Parathyroid adenoma (tissue), 2 donors: Measurements from ENCODE around the gene GNAI3.

Source experiments
- H2AFZ ChIP-seq: fragments of 300-600 bp; sonication (generic); one replicate; pipeline ENCODE4 v1.7.0; 2017; ENCODE audit warnings: antibody characterized with exemption, mild to moderate bottlenecking
- H3K27ac ChIP-seq: fragments of 300-600 bp; sonication (generic); one replicate; pipeline ENCODE4 v1.7.0; 2017
- H3K27me3 ChIP-seq: fragments of 300-600 bp; sonication (generic); one replicate; pipeline ENCODE4 v1.7.0; 2017; ENCODE audit warnings: low read length; ENCODE audit not compliant: control insufficient read depth, insufficient read depth
- H3K36me3 ChIP-seq: fragments of 300-600 bp; sonication (generic); one replicate; pipeline ENCODE4 v1.7.0; 2017; ENCODE audit warnings: low read length; ENCODE audit not compliant: control insufficient read depth, insufficient read depth
- H3K4me1 ChIP-seq: fragments of 300-600 bp; sonication (generic); one replicate; pipeline ENCODE4 v1.7.0; 2017; ENCODE audit warnings: control low read depth
- H3K4me2 ChIP-seq: fragments of 300-600 bp; sonication (generic); one replicate; pipeline ENCODE4 v1.7.0; 2017; ENCODE audit warnings: low read length
- H3K4me3 ChIP-seq: fragments of 300-600 bp; sonication (generic); one replicate; pipeline ENCODE4 v1.7.0; 2017; ENCODE audit warnings: low read depth, low read length
- H3K79me2 ChIP-seq: fragments of 300-600 bp; sonication (generic); one replicate; pipeline ENCODE4 v1.7.0; 2017; ENCODE audit warnings: control low read depth
- H3K9ac ChIP-seq: fragments of 300-600 bp; sonication (generic); one replicate; pipeline ENCODE4 v1.7.0; 2017; ENCODE audit warnings: mild to moderate bottlenecking
- H3K9me3 ChIP-seq: fragments of 300-600 bp; sonication (generic); one replicate; pipeline ENCODE4 v1.7.0; 2017; ENCODE audit warnings: low read length; ENCODE audit not compliant: control insufficient read depth
- TF ChIP-seq, protein P1 (sequence below): fragments of 300-600 bp; sonication (generic); IDR thresholded peaks from one replicate; pipeline ENCODE4 v1.7.0; 2017; ENCODE audit warnings: antibody characterized with exemption, mild to moderate bottlenecking
- donor health status: primary hyperparathyroidism.

Gene GNAI3

DNA sequence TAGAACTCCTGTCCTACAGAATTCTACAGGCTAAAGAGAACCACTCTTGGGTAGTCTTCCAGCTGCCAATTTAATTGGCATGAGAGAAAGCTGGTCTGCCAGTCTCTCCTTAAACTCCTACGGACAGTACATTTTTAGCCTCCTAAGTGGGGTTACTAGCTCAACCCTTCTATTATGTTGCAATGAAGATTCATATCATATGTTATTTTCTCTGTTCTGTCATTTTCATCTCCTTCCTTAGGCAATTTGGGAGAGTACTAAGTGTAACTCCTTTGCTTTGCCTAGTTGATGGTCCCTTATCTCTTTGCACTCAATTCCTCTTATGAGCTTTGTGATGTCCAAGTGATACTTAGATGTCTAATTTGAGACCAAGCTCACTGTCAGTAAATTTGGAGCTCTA lies 57.0 kb downstream of the GNAI3 start:
- Histone ChIP-seq H3K36me3 (no peaks in the 10 kb centered on the region), H3K4me2 (no peak overlapping the region), H3K9ac (no peak overlapping the region), H3K9me3 (no peaks in the 10 kb centered on the region), H3K27ac (no peak overlapping the region), H3K79me2 (no peaks in the 10 kb centered on the region), H3K27me3 (no peaks in the 10 kb centered on the region), H3K4me1 (no peaks in the 10 kb centered on the region), H2AFZ (no peak overlapping the region), H3K4me3 (no peak overlapping the region)
- TF ChIP-seq, protein P1, sequence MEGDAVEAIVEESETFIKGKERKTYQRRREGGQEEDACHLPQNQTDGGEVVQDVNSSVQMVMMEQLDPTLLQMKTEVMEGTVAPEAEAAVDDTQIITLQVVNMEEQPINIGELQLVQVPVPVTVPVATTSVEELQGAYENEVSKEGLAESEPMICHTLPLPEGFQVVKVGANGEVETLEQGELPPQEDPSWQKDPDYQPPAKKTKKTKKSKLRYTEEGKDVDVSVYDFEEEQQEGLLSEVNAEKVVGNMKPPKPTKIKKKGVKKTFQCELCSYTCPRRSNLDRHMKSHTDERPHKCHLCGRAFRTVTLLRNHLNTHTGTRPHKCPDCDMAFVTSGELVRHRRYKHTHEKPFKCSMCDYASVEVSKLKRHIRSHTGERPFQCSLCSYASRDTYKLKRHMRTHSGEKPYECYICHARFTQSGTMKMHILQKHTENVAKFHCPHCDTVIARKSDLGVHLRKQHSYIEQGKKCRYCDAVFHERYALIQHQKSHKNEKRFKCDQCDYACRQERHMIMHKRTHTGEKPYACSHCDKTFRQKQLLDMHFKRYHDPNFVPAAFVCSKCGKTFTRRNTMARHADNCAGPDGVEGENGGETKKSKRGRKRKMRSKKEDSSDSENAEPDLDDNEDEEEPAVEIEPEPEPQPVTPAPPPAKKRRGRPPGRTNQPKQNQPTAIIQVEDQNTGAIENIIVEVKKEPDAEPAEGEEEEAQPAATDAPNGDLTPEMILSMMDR = no peak

DNA sequence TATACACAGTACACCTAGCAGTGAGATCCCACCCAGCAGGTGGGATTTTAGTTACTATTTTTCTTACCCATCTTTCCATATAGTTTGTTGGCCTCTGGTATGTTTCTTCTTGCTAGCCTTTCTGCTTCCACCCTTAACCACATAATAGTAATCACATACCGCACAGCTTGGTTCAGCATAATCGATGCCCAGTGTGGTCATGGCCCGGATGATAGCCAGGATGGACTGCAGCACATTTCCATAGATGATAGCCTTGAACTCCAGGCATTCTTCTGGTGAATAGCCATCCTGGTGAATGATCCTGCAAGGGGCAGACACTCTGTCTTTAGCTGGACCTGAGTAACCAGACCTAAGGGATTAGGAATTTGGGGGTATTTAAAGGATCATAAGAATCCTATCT lies 61.5 kb downstream of the GNAI3 start:
- Histone ChIP-seq H3K27me3 (no peaks in the 10 kb centered on the region), H3K4me3 (no peak overlapping the region), H3K4me2 (no peak overlapping the region), H3K9ac (no peak overlapping the region), H3K4me1 (no peaks in the 10 kb centered on the region), H3K9me3 (no peaks in the 10 kb centered on the region), H3K79me2 (no peaks in the 10 kb centered on the region), H2AFZ (no peak overlapping the region), H3K27ac (no peak overlapping the region), H3K36me3 (no peaks in the 10 kb centered on the region)
- TF ChIP-seq, protein P1 = no peak

DNA sequence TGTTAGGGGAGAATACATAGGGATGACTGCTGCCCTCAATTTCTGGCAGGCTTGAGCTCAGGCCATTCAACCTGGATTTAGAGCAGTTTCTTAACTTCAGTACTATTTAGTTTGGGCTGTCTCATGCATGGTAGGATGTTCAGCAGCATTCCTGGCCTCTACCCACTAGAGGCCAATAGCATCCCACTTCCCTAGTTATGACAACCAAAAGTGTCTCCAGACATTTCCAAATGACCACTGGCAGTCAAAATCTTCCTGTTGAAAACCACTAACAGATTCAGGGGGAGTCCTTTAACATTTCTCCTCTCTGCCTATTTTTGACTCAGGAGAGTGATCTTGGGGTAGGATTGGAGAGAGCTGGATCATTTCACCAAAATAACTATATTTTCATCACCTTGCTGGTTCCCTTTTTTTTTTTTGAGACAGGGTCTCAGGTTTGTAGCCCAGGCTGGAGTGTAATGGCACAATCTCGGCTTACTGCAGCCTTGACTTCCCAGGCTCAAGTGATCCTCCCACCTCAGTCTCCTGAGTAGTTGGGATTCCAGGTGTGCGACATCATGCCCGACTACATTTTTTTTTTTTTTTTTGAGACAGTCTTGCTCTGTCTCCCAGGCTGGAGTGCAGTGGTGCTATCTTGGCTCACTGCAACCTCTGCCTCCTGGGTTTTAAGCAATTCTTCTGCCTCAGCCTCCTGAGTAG lies 62.3 kb downstream of the GNAI3 start:
- H3K36me3 ChIP-seq = no peaks in the 10 kb centered on the region
- no peaks in the 10 kb centered on the region for H3K27me3 ChIP-seq
- no peaks in the 10 kb centered on the region for H3K4me1 ChIP-seq
- H3K27ac ChIP-seq = no peak overlapping the region
- TF ChIP-seq, protein P1 = no peak
- H3K9me3 ChIP-seq = no peaks in the 10 kb centered on the region
- no peak overlapping the region for H3K4me3 ChIP-seq
- H3K9ac ChIP-seq = no peak overlapping the region
- no peak overlapping the region for H3K4me2 ChIP-seq
- no peak overlapping the region for H2AFZ ChIP-seq
- H3K79me2 ChIP-seq = no peaks in the 10 kb centered on the region

DNA sequence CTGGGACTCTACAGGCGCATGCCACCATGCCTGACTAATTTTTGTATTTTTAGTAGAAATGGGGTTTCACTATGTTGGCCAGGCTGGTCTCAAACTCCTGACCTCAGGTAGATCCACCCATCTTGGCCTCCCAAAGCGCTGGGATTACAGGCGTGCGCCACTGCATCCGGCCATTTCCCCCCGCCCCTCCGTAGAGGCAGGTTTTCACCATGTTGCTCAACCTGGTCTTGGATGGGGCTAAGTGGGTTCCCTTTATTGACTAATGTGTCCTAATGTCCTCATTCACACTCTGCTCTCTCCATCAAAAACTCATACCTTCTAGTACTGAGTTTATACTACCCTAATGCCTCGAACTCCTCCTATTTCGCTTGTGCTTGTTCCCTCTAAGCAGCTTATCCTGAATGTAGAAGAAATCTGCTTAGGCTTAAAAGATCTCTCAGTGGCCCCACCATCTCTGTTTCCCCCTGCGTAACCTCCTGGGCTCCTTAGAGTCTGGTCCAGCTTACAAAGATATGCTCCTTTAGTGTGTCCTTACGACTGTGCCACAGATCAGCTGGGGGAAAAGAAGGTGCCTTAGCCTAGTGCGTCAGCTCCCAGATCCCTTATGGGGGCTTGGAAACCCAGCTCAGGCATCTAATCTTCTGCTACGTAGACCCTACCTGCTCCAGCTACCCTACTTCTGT lies 63.0 kb downstream of the GNAI3 start:
- H3K4me1 ChIP-seq = no peaks in the 10 kb centered on the region
- H3K79me2 ChIP-seq = no peaks in the 10 kb centered on the region
- no peak overlapping the region for H3K4me3 ChIP-seq
- no peak overlapping the region for H3K9ac ChIP-seq
- no peaks in the 10 kb centered on the region for H3K9me3 ChIP-seq
- no peaks in the 10 kb centered on the region for H3K27me3 ChIP-seq
- no peaks in the 10 kb centered on the region for H3K36me3 ChIP-seq
- H2AFZ ChIP-seq = no peak overlapping the region
- no peak overlapping the region for H3K27ac ChIP-seq
- TF ChIP-seq, protein P1 = no peak
- no peak overlapping the region for H3K4me2 ChIP-seq
